GM23338 (cell line): ENCODE measurements around the gene PFN1. TPM values are rescaled to one million over a fixed set of nuclear protein-coding genes. Genes with fewer than 3 reads are reported as not detected.
A peak's percentile ranks its signal among the peaks of the same experiment; 100 is the strongest.

Source experiments
- ATAC-seq: fragments of 200-7000 bp; cut with Tn5 transposase; 3 replicates; pipeline ENCODE4 v1.9.1; 2020
- DNase-seq: peaks from one replicate; pipeline ENCODE4 v3.0.0-alpha.2; 2015; ENCODE audit warnings: low spot score
- H2AFZ ChIP-seq: fragments of 200-600 bp; sonication (generic); 2 replicates; pipeline ENCODE4 v1.8.0; 2016; ENCODE audit warnings: antibody characterized with exemption, mild to moderate bottlenecking, moderate library complexity
- H3F3A ChIP-seq: fragments of 200-600 bp; sonication (generic); replicated peaks from 2 replicates; pipeline ENCODE4 v1.8.0; 2017; ENCODE audit warnings: antibody characterized with exemption, mixed run types, low read depth
- H3K27ac ChIP-seq: fragments of 200-600 bp; sonication (generic); 2 replicates; pipeline ENCODE4 v1.6.1; 2016; ENCODE audit warnings: low read depth
- H3K27me3 ChIP-seq: fragments of 200-600 bp; sonication (generic); 2 replicates; pipeline ENCODE4 v1.8.0; 2016; ENCODE audit warnings: mild to moderate bottlenecking, mixed run types, moderate library complexity; ENCODE audit not compliant: insufficient read depth
- H3K36me3 ChIP-seq: fragments of 200-600 bp; sonication (generic); 2 replicates; pipeline ENCODE4 v1.8.0; 2016; ENCODE audit warnings: mild to moderate bottlenecking; ENCODE audit not compliant: insufficient read depth
- H3K4me1 ChIP-seq: fragments of 200-600 bp; sonication (generic); 2 replicates; pipeline ENCODE4 v1.8.0; 2016; ENCODE audit warnings: mild to moderate bottlenecking, moderate library complexity; ENCODE audit not compliant: insufficient read depth
- H3K4me2 ChIP-seq: fragments of 200-600 bp; sonication (generic); 2 replicates; pipeline ENCODE4 v1.7.1; 2017; ENCODE audit warnings: mixed run types
- H3K4me3 ChIP-seq: fragments of 200-600 bp; sonication (generic); 2 replicates; pipeline ENCODE4 v1.6.1; 2016; ENCODE audit warnings: mixed run types
- H3K79me2 ChIP-seq: fragments of 200-600 bp; sonication (generic); replicated peaks from 2 replicates; pipeline ENCODE4 v1.8.0; 2017; ENCODE audit warnings: mild to moderate bottlenecking; ENCODE audit not compliant: insufficient read depth
- H3K9me2 ChIP-seq: fragments of 200-600 bp; sonication (generic); 2 replicates; pipeline ENCODE4 v1.8.0; 2017; ENCODE audit not compliant: insufficient read depth
- H4K20me1 ChIP-seq: fragments of 200-600 bp; sonication (generic); replicated peaks from 2 replicates; pipeline ENCODE4 v1.8.0; 2017; ENCODE audit warnings: mild to moderate bottlenecking; ENCODE audit not compliant: insufficient read depth
- H3K27ac Mint-ChIP-seq: 2 replicates; pipeline ENCODE4 v1.8.0; 2020; ENCODE audit warnings: inconsistent platforms, mild to moderate bottlenecking, moderate library complexity, mixed read lengths
- H3K27me3 Mint-ChIP-seq: 3 replicates; pipeline ENCODE4 v1.8.0; 2022; ENCODE audit warnings: low read depth, mild to moderate bottlenecking, moderate library complexity, mixed read lengths, inconsistent platforms; ENCODE audit not compliant: insufficient read depth, poor library complexity
- H3K36me3 Mint-ChIP-seq: 3 replicates; pipeline ENCODE4 v1.8.0; 2021; ENCODE audit warnings: low read depth, mild to moderate bottlenecking, inconsistent platforms, moderate library complexity, mixed read lengths
- H3K4me1 Mint-ChIP-seq: 3 replicates; pipeline ENCODE4 v1.8.0; 2020; ENCODE audit warnings: mild to moderate bottlenecking, inconsistent platforms, mixed read lengths
- H3K4me3 Mint-ChIP-seq: 3 replicates; pipeline ENCODE4 v1.8.0; 2021; ENCODE audit warnings: moderate library complexity, mild to moderate bottlenecking, inconsistent platforms, mixed read lengths
- H3K9me3 Mint-ChIP-seq: 3 replicates; pipeline ENCODE4 v1.8.0; 2020; ENCODE audit warnings: moderate library complexity, mild to moderate bottlenecking, inconsistent platforms, mixed read lengths
- CREB1 ChIP-seq: fragments of 250-450 bp; sonication (Bioruptor Pico); IDR thresholded peaks from 2 replicates; pipeline ENCODE4 v1.5.0; 2020; ENCODE audit warnings: low read depth, mild to moderate bottlenecking, moderate library complexity
- EZH2 ChIP-seq: fragments of 200-600 bp; sonication (generic); IDR thresholded peaks from one replicate; pipeline ENCODE4 v1.8.0; 2017; ENCODE audit warnings: antibody characterized with exemption, mild to moderate bottlenecking, low read depth; ENCODE audit not compliant: unreplicated experiment
- EZH2phosphoT487 ChIP-seq: fragments of 200-600 bp; sonication (generic); IDR thresholded peaks from one replicate; pipeline ENCODE4 v1.8.1; 2018; ENCODE audit warnings: antibody characterized with exemption; ENCODE audit not compliant: unreplicated experiment
- JUNB ChIP-seq: IDR thresholded peaks from one replicate; pipeline ENCODE4 v1.6.1; 2016; ENCODE audit warnings: antibody characterized with exemption; ENCODE audit not compliant: unreplicated experiment
- NANOG ChIP-seq: IDR thresholded peaks from 2 replicates; pipeline ENCODE4 v1.6.1; 2016; ENCODE audit warnings: antibody characterized with exemption, borderline replicate concordance
- POLR2AphosphoS5 ChIP-seq: IDR thresholded peaks from 2 replicates; pipeline ENCODE4 v1.6.1; 2016; ENCODE audit warnings: antibody characterized with exemption, low read depth
- STAT1 ChIP-seq: IDR thresholded peaks from one replicate; pipeline ENCODE4 v1.6.1; 2016; ENCODE audit warnings: antibody characterized with exemption; ENCODE audit not compliant: unreplicated experiment
- ZNF331 ChIP-seq: fragments of 250-450 bp; sonication (Bioruptor Pico); IDR thresholded peaks from 2 replicates; pipeline ENCODE4 v1.5.0; 2020; ENCODE audit warnings: low read depth, mild to moderate bottlenecking, moderate library complexity
- ZNF462 ChIP-seq: fragments of 250-450 bp; sonication (Bioruptor Pico); IDR thresholded peaks from 2 replicates; pipeline ENCODE4 v1.5.0; 2020; ENCODE audit warnings: mild to moderate bottlenecking, moderate library complexity
- polyA plus RNA-seq: library from polyadenylated mRNA; unstranded; fragments of >200 nt; fragmentation: Nextera tagmentation; extraction: Ambion mirVana; gene quantifications from 2 replicates; pipeline ENCODE4 v1.2.1, GENCODE V29; 2016
- total RNA-seq: library from RNA; depleted of rRNA; stranded (reverse); fragments of >200 nt; shearing (Covaris generic); gene quantifications from 2 replicates; pipeline ENCODE4 v1.2.3, GENCODE V29; 2014
- TF ChIP-seq, protein P1 (sequence below): IDR thresholded peaks from 2 replicates; pipeline ENCODE4 v1.6.1; 2016; ENCODE audit warnings: antibody characterized with exemption
- TF ChIP-seq, protein P2 (sequence below), 2 experiments: fragments of 200-600 bp in 1 of 2; sonication (generic) in 1 of 2; conservative IDR thresholded peaks; 2 replicates each; pipeline versions ENCODE4 v1.5.1 to v1.6.1; 2016 to 2017; ENCODE audit warnings: antibody characterized with exemption in 2 of 2, low read depth in 2 of 2, mild to moderate bottlenecking in 2 of 2, moderate library complexity in 1 of 2

The PFN1 gene
- total and polyA plus RNA-seq, 2 experiments from 2014 or later = 2,002 to 3,709 TPM

DNA sequence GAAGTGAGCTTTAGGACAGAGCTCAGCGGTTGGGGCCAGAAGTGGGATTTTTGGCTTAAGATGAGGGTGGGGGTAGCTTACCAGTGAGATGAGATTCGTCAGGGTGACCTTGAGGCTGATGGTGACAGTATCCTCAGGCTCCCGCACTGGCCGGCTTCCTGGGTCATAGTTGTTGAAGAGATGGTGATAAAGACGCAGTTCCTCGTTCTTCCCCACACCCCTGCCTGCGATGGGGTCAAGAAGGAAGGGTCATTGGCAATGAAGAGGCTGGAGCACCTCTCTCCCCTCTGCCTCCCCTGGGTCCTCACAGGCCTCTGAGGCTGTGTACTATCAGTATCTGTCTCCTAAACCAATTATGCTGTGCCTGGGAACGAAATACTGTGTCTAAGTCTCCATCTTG lies 45.8 kb downstream of the PFN1 start:
- H4K20me1 ChIP-seq = no peaks in the 10 kb centered on the region
- peaks cover 29% of the 10 kb centered on the region for H3F3A ChIP-seq
- no peak overlapping the region for H3K27ac Mint-ChIP-seq
- H3K27me3 ChIP-seq = peaks cover 9% of the 10 kb centered on the region
- ATAC-seq = no peak
- H2AFZ ChIP-seq = no peak overlapping the region
- H3K36me3 Mint-ChIP-seq = no peaks in the 10 kb centered on the region
- H3K4me1 ChIP-seq = 0 out of 2 replicates have a peak, but pooled peaks cover 5% of the 10 kb centered on the region
- H3K9me3 Mint-ChIP-seq = no peaks in the 10 kb centered on the region
- H3K79me2 ChIP-seq = no peaks in the 10 kb centered on the region
- H3K36me3 ChIP-seq = no peaks in the 10 kb centered on the region; the same call in 1 of the 2 replicates
- H3K4me1 Mint-ChIP-seq = peaks cover 15% of the 10 kb centered on the region
- no peaks in the 10 kb centered on the region for H3K9me2 ChIP-seq
- H3K4me3 ChIP-seq = no peak overlapping the region
- H3K4me2 ChIP-seq = no peak overlapping the region
- DNase-seq = no peak
- H3K4me3 Mint-ChIP-seq = no peak overlapping the region; the same call in 2 of the 3 replicates
- peaks cover 25% of the 10 kb centered on the region for H3K27me3 Mint-ChIP-seq
- TF ChIP-seq, protein P1, sequence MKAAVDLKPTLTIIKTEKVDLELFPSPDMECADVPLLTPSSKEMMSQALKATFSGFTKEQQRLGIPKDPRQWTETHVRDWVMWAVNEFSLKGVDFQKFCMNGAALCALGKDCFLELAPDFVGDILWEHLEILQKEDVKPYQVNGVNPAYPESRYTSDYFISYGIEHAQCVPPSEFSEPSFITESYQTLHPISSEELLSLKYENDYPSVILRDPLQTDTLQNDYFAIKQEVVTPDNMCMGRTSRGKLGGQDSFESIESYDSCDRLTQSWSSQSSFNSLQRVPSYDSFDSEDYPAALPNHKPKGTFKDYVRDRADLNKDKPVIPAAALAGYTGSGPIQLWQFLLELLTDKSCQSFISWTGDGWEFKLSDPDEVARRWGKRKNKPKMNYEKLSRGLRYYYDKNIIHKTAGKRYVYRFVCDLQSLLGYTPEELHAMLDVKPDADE = no peak
- no peak overlapping the region for H3K27ac ChIP-seq

- H4K20me1 ChIP-seq = no peaks in the 10 kb centered on the region
- Mint-ChIP-seq H3K4me1 (peaks cover 20% of the 10 kb centered on the region), H3K27ac (no peak overlapping the region), H3K36me3 (no peaks in the 10 kb centered on the region; the same call in 2 of the 3 replicates), H3K4me3 (peak overlapping the region; percentile 85; the same call in 2 of the 3 replicates), H3K9me3 (no peaks in the 10 kb centered on the region), H3K27me3 (peaks cover 25% of the 10 kb centered on the region)
- H3K4me2 ChIP-seq = peak overlapping the region; percentile 95; the same call in 1 of the 2 replicates
- H3K27ac ChIP-seq = no peak overlapping the region
- H2AFZ ChIP-seq = no peak overlapping the region
- H3K36me3 ChIP-seq = no peaks in the 10 kb centered on the region; the same call in 1 of the 2 replicates
- H3K4me1 ChIP-seq = 0 out of 2 replicates have a peak, but pooled peaks cover 5% of the 10 kb centered on the region
- H3K9me2 ChIP-seq = no peaks in the 10 kb centered on the region
- peaks cover 31% of the 10 kb centered on the region for H3F3A ChIP-seq
- ATAC-seq (peak; percentile 7), DNase-seq (no peak)
- no peaks in the 10 kb centered on the region for H3K79me2 ChIP-seq
- H3K27me3 ChIP-seq = peaks cover 9% of the 10 kb centered on the region
- peak overlapping the region; percentile 77; the same call in 1 of the 2 replicates for H3K4me3 ChIP-seq
- TF ChIP-seq POLR2AphosphoS5 = no peak
- TF ChIP-seq EZH2phosphoT487 = no peak
- TF ChIP-seq, protein P1 = no peak
- TF ChIP-seq NANOG = no peak
- TF ChIP-seq ZNF331 (CRISPR knock-in tag) = no peak
- TF ChIP-seq, protein P2, sequence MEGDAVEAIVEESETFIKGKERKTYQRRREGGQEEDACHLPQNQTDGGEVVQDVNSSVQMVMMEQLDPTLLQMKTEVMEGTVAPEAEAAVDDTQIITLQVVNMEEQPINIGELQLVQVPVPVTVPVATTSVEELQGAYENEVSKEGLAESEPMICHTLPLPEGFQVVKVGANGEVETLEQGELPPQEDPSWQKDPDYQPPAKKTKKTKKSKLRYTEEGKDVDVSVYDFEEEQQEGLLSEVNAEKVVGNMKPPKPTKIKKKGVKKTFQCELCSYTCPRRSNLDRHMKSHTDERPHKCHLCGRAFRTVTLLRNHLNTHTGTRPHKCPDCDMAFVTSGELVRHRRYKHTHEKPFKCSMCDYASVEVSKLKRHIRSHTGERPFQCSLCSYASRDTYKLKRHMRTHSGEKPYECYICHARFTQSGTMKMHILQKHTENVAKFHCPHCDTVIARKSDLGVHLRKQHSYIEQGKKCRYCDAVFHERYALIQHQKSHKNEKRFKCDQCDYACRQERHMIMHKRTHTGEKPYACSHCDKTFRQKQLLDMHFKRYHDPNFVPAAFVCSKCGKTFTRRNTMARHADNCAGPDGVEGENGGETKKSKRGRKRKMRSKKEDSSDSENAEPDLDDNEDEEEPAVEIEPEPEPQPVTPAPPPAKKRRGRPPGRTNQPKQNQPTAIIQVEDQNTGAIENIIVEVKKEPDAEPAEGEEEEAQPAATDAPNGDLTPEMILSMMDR (conservative IDR thresholded peaks at IDR 0.05; ENCODE audit: low read depth in 2 of 2) = no peak
- TF ChIP-seq STAT1 = no peak
- no peak for TF ChIP-seq CREB1
- TF ChIP-seq EZH2 = no peak
- no peak for TF ChIP-seq ZNF462 (CRISPR knock-in tag)
- no peak for TF ChIP-seq JUNB
These were observed 46.5 kb downstream of the PFN1 start for GRCh38 chr17:4901648-4902344.
